ENCODE measurements around the gene FAM131C. TPM values are rescaled to one million over a fixed set of nuclear protein-coding genes. Genes with fewer than 3 reads are reported as not detected.

FAM131C gene
- total RNA-seq, 2 donors from 2014 or later = not detected

DNA sequence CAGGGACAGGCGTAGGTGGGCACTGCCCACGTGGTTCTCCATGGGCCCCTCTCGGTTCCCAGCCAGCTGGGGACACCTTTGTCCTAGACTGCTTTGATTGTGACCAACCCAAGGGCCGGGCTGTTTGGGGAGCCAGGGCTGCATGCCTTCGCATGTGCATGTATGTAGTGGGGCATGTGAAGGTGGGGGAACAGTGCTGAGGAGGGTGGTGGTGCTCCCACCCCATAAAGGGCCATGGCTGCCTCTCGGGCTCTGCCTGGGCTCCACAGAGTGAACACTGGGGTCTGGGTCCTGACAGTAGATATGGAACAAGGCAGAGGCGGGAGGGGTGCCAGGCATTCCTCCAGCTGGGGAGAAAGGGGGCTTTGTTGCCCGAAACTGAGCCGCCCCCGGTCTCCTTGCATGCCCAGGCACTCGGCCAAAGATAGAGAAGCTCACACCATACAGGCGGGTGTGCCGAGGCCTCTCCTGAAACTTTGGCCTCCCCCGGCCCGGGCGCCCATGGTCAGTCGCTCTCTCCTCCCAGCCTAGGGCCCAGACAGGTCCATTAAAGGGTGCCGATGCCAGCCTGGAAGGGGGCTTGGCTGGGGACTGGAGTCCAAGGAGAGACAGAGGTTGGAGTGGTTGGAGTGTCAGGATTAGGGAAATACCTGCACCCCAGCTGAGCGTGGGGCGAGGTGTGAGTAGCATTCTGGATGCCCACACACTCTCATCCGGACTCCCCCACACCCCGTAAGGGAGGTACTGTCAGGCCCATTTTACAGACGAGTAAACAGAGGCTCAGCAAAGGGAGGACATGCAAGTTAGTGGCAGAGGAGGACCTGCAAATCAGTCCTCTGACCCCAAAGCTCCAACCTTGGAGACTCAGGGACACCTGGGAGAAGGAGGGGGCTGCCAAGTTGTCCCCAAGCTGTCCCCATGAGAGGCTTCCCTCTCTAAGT lies 41.3 kb upstream of the FAM131C start:
- H3K36me3 ChIP-seq = no peaks in the 10 kb centered on the region
- H3K4me3 ChIP-seq = no peak overlapping the region
- TF ChIP-seq POLR2AphosphoS5 (IDR thresholded peaks at IDR 0.05) (no peak), POLR2A (IDR thresholded peaks at IDR 0.05) (no peak)
- TF ChIP-seq, protein P1, sequence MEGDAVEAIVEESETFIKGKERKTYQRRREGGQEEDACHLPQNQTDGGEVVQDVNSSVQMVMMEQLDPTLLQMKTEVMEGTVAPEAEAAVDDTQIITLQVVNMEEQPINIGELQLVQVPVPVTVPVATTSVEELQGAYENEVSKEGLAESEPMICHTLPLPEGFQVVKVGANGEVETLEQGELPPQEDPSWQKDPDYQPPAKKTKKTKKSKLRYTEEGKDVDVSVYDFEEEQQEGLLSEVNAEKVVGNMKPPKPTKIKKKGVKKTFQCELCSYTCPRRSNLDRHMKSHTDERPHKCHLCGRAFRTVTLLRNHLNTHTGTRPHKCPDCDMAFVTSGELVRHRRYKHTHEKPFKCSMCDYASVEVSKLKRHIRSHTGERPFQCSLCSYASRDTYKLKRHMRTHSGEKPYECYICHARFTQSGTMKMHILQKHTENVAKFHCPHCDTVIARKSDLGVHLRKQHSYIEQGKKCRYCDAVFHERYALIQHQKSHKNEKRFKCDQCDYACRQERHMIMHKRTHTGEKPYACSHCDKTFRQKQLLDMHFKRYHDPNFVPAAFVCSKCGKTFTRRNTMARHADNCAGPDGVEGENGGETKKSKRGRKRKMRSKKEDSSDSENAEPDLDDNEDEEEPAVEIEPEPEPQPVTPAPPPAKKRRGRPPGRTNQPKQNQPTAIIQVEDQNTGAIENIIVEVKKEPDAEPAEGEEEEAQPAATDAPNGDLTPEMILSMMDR (IDR thresholded peaks at IDR 0.05) = no peak

DNA sequence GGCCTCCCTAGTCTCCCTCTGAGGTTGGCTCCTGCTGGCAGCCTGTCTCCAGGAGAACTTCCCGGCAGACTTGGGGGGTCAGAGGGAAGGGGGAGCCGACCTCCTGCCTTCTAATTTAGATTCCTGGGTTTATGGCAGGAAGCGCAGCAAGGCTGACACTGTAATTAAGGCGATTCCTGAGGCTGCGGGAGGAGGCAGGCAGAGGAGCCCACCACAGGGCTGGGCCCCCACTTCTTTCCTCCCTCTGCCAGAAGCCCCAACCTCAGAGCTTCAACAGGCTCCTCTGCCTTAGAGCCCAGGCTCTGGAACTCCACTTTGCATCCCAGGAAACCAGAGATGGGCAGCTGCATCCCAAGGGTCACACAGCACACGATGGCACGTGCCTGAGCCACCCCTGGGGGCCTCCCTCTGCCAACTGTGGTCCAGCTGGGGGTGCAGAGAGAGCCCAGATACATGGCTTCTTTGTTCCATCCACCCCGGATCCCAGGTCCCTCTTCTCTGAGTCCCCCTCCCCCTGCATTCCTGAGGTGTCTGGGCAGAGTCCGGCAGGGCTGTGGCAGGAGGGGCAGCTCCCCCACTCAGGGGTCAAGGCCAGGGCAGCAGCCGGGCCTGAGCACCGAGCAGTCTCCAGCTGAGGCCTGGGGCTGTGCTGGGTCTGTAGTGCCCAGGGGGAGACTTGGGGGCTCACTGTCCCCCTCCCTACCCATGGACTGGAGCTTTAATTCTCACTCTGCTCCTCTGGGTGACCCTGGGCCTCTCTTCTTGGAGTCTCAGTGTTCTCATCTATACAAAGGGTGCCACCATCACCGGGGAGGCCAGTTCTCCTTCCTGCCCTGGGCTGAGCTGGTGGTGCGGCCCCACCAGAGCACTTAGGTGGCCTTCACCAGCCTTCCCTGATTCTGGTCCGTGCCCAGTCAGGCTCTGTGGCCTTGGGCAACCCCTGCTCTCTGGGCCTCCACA lies 39.4 kb upstream of the FAM131C start:
- Histone ChIP-seq H3K4me1 (replicated peaks) (no peaks in the 10 kb centered on the region), H3K4me3 (no peak overlapping the region), H3K27me3 (replicated peaks; ENCODE audit: insufficient read depth) (no peaks in the 10 kb centered on the region), H3K27ac (no peak overlapping the region), H3K36me3 (no peaks in the 10 kb centered on the region), H3K9me3 (no peaks in the 10 kb centered on the region)
- 64% methylated on average over 14 of the region's 14 CpGs for WGBS
- intact Hi-C loops (cut with DNase I) = no loop called here
- TF ChIP-seq POLR2A (IDR thresholded peaks at IDR 0.05) = no peak
- TF ChIP-seq POLR2AphosphoS5 (IDR thresholded peaks at IDR 0.05) = no peak
- TF ChIP-seq, protein P1 (IDR thresholded peaks at IDR 0.05) = no peak
- DNase-seq (ENCODE audit: low spot score) = no peak

More for the DNA sequence above, 41.3 kb upstream of the FAM131C start:
- intact Hi-C loops (cut with DNase I) = no loop called here
- Histone ChIP-seq H3K27me3 (replicated peaks; ENCODE audit: insufficient read depth) (no peaks in the 10 kb centered on the region), H3K9me3 (no peaks in the 10 kb centered on the region), H3K4me1 (replicated peaks) (no peaks in the 10 kb centered on the region), H3K27ac (no peak overlapping the region)
- 85% methylated on average over 23 of the region's 23 CpGs for WGBS
- no peak for DNase-seq (ENCODE audit: low spot score)

DNA sequence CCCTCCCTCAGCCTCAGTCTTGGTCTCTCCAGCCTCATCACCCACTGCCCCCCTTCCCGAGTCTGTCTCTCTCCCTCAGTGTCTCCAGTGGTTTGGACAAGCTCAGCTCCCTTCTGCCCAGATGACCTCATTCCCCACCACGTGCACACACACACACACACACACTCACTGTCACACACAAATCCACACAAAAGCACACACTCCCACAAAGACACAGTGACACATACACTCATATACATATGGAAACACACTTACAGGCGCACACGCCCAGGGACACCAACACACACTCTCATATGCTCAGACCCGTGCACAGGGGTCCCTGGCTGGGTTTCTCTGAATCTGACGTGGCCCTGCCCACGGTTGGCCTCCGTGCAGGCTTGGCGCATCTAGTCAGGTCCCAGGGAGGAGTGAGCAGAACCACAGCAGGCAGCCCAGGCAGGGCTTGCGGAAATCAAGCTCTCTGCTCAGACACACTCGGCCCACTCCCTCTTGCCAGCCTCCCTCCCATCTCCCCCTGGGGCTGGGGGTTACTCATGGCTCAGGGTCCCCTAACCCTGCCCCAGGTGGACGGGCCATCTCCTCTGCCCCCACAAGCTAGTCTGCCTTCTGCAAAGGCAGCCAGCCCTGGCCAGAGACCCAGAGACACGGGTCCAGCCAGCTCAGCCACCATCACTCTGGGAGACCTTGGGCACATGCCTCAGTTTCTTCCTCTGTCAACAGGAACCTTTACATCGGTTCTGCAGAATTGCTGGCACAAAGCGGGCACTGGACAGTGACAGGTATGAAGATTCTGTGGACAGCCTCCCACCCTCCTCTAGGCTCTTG lies 38.5 kb upstream of the FAM131C start:
- no peak overlapping the region for H3K27ac ChIP-seq
- no peak for DNase-seq (ENCODE audit: low spot score)
- H3K4me1 ChIP-seq (replicated peaks) = no peaks in the 10 kb centered on the region

DNA sequence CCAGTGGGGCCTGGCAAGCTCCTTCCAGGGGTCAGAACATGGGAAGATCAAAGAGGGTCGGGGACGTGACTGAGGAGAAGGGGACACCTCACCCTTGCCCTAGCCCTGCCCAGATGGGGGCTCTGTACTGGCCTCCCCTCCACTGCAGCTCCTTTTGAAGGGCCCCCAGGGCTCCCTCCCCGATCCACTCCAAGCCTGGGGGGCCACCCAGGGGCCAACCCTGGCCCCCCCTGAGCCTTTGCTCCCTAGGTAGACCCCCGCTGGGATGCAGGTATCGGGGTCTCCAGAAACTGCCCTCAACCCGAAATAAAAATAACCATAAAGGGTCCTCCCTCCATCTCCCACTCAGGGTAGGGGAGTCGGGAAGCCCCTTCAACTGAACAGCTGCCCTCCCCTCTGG lies 37.4 kb upstream of the FAM131C start:
- Histone ChIP-seq H3K9me3 (no peaks in the 10 kb centered on the region), H3K27ac (no peak overlapping the region), H3K4me3 (no peak overlapping the region), H3K27me3 (replicated peaks; ENCODE audit: insufficient read depth) (no peaks in the 10 kb centered on the region), H3K4me1 (replicated peaks) (no peaks in the 10 kb centered on the region), H3K36me3 (no peaks in the 10 kb centered on the region)
- DNase-seq (ENCODE audit: low spot score) = no peak
- intact Hi-C loops (cut with DNase I) = no loop called here
- TF ChIP-seq, protein P1 (IDR thresholded peaks at IDR 0.05) = no peak
- TF ChIP-seq POLR2AphosphoS5 (IDR thresholded peaks at IDR 0.05) = no peak
- no peak for TF ChIP-seq POLR2A (IDR thresholded peaks at IDR 0.05)
- 91% methylated on average over 7 of the region's 7 CpGs for WGBS

More for the DNA sequence above, 38.5 kb upstream of the FAM131C start:
- WGBS = 67% methylated on average over 15 of the region's 15 CpGs
- Histone ChIP-seq H3K4me3 (no peak overlapping the region), H3K27me3 (replicated peaks; ENCODE audit: insufficient read depth) (no peaks in the 10 kb centered on the region), H3K9me3 (no peaks in the 10 kb centered on the region), H3K36me3 (no peaks in the 10 kb centered on the region)
- intact Hi-C loops (cut with DNase I) = no loop called here
- TF ChIP-seq POLR2AphosphoS5 (IDR thresholded peaks at IDR 0.05) = no peak
- no peak for TF ChIP-seq POLR2A (IDR thresholded peaks at IDR 0.05)
- TF ChIP-seq, protein P1 (IDR thresholded peaks at IDR 0.05) = no peak

All from prostate gland (tissue), 2 donors.